ENCODE measurements around the gene ZNF213.
"Not testable (repeated sequence)": the region's sequence is repeated elsewhere in the genome, so short reads cannot be mapped to it uniquely, and the experiment has no call there.

The ZNF213 gene

GRCh38 chr16:3137267-3137666 lies 2.4 kb downstream of the ZNF213 start:
- H3K27me3 ChIP-seq (ENCODE audit: insufficient read depth, low read length), result no peaks in the 10 kb centered on the region
- H3K27ac ChIP-seq (ENCODE audit: low read depth, low read length), result no peak overlapping the region
- H3K9ac ChIP-seq (ENCODE audit: low read depth, low read length), result no peak overlapping the region
- H3K4me3 ChIP-seq (ENCODE audit: low read length), result no peak overlapping the region
- 97% methylated on average over 13 of the region's 13 CpGs for WGBS
- H3K36me3 ChIP-seq (ENCODE audit: insufficient read depth, low read length), result peaks cover 20% of the 10 kb centered on the region
- no peaks in the 10 kb centered on the region for H3K4me1 ChIP-seq (ENCODE audit: insufficient read depth, low read length)
- no peaks in the 10 kb centered on the region for H3K9me3 ChIP-seq (ENCODE audit: insufficient read depth, low read depth, low read length)

GRCh38 chr16:3138342-3138741 lies 3.5 kb downstream of the ZNF213 start:
- 93% methylated on average over 21 of the region's 21 CpGs for WGBS
- Histone ChIP-seq H3K27me3 (ENCODE audit: insufficient read depth, low read length) (no peaks in the 10 kb centered on the region), H3K9me3 (ENCODE audit: insufficient read depth, low read depth, low read length) (no peaks in the 10 kb centered on the region), H3K9ac (ENCODE audit: low read depth, low read length) (no peak overlapping the region), H3K36me3 (ENCODE audit: insufficient read depth, low read length) (peaks cover 21% of the 10 kb centered on the region), H3K4me1 (ENCODE audit: insufficient read depth, low read length) (no peaks in the 10 kb centered on the region), H3K4me3 (ENCODE audit: low read length) (no peak overlapping the region), H3K27ac (ENCODE audit: low read depth, low read length) (no peak overlapping the region)

GRCh38 chr16:3138823-3139426 lies 4.1 kb downstream of the ZNF213 start:
- Histone ChIP-seq H3K36me3 (ENCODE audit: insufficient read depth, low read length) (peaks cover 21% of the 10 kb centered on the region), H3K4me3 (ENCODE audit: low read length) (no peak overlapping the region), H3K9ac (ENCODE audit: low read depth, low read length) (no peak overlapping the region), H3K27me3 (ENCODE audit: insufficient read depth, low read length) (no peaks in the 10 kb centered on the region; the same call in 1 of the 2 replicates), H3K9me3 (ENCODE audit: insufficient read depth, low read depth, low read length) (no peaks in the 10 kb centered on the region), H3K27ac (ENCODE audit: low read depth, low read length) (no peak overlapping the region), H3K4me1 (ENCODE audit: insufficient read depth, low read length) (no peaks in the 10 kb centered on the region)
- WGBS, result 92% methylated on average over 14 of the region's 14 CpGs

DNA sequence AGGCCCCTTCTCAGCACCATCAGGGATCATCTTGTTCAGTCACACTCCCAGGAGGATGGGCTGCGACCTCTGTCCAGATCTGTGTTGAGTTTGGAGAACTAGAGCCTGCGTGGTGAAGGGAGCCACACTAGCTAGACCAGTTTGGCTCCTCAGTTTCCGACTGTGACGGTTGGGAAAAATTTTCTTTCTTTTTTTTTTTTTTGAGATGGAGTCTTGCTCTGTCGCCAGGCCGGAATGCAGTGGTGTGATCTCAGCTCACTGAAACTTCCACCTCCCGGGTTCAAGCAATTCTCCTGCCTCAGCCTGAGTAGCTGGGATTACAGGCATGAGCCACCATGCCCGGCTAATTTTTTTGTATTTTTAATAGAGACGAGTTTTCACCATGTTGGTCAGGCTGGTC lies 4.7 kb downstream of the ZNF213 start:
- not testable (repeated sequence) for H3K27me3 ChIP-seq (ENCODE audit: insufficient read depth, low read length); H3K9ac ChIP-seq (ENCODE audit: low read depth, low read length); H3K27ac ChIP-seq (ENCODE audit: low read depth, low read length); H3K4me1 ChIP-seq (ENCODE audit: insufficient read depth, low read length); H3K4me3 ChIP-seq (ENCODE audit: low read length); H3K9me3 ChIP-seq (ENCODE audit: insufficient read depth, low read depth, low read length)
- 95% methylated on average over 9 of the region's 9 CpGs for WGBS
- H3K36me3 ChIP-seq (ENCODE audit: insufficient read depth, low read length), result peaks cover 21% of the 10 kb centered on the region

DNA sequence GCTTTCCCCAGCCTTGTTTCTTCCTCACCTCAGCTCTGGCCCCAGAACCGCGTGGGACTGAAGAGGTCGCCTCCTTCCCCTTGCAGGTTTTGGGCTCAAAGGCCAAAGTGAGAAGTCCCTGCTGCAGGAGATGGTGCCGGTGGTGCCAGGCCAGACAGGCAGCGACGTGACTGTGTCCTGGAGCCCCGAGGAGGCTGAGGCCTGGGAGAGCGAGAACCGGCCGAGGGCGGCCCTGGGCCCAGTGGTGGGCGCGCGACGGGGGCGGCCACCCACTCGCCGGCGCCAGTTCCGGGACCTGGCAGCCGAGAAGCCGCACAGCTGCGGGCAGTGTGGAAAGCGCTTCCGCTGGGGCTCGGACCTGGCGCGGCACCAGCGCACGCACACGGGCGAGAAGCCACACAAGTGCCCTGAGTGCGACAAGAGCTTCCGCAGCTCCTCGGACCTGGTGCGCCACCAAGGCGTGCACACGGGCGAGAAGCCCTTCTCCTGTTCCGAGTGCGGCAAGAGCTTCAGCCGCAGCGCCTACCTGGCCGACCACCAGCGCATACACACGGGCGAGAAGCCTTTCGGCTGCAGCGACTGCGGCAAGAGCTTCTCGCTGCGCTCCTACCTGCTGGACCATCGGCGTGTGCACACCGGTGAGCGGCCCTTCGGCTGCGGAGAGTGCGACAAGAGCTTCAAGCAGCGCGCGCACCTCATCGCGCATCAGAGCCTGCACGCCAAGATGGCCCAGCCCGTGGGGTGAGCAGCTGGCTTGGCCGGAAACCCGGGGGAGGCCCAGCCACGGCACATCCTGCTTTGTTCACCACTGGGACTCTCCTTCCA lies 6.0 kb downstream of the ZNF213 start:
- Histone ChIP-seq H3K4me3 (ENCODE audit: low read length) (no peak overlapping the region), H3K27me3 (ENCODE audit: insufficient read depth, low read length) (no peaks in the 10 kb centered on the region; the same call in 1 of the 2 replicates), H3K27ac (ENCODE audit: low read depth, low read length) (no peak overlapping the region), H3K9me3 (ENCODE audit: insufficient read depth, low read depth, low read length) (no peaks in the 10 kb centered on the region), H3K9ac (ENCODE audit: low read depth, low read length) (no peak overlapping the region), H3K36me3 (ENCODE audit: insufficient read depth, low read length) (peaks cover 21% of the 10 kb centered on the region), H3K4me1 (ENCODE audit: insufficient read depth, low read length) (no peaks in the 10 kb centered on the region)
- WGBS, result 97% methylated on average over 69 of the region's 69 CpGs

DNA sequence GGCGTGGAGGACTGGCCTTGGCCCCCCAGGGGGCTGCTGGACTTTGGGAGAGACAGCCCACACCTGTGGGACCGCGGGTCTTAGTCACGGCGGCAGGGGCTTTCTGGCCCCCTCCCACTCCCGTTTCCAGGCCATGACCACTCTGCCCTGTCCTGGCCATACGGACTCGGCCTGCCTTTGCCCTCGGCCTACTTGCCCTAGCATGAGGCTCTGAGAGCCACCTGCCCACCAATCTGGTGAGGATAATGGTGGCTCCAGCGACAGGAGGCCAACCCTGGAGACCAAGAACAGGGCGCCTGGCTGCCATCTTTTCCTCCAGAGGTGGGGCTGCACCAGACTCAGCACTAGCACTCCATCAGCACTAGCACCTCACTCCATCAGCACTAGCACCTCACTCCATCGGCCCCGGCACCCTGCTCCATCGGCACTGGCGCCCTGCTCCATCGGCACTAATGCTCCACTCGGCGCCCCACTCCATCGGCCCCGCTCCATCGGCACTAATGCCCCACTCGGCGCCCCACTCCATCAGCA lies 7.0 kb downstream of the ZNF213 start:
- Histone ChIP-seq H3K36me3 (ENCODE audit: insufficient read depth, low read length) (peaks cover 21% of the 10 kb centered on the region), H3K4me1 (ENCODE audit: insufficient read depth, low read length) (no peaks in the 10 kb centered on the region), H3K9me3 (ENCODE audit: insufficient read depth, low read depth, low read length) (no peaks in the 10 kb centered on the region), H3K4me3 (ENCODE audit: low read length) (no peak overlapping the region), H3K27ac (ENCODE audit: low read depth, low read length) (no peak overlapping the region), H3K9ac (ENCODE audit: low read depth, low read length) (no peak overlapping the region), H3K27me3 (ENCODE audit: insufficient read depth, low read length) (no peaks in the 10 kb centered on the region; the same call in 1 of the 2 replicates)
- WGBS, result 95% methylated on average over 23 of the region's 23 CpGs

GRCh38 chr16:3142327-3142726 lies 7.5 kb downstream of the ZNF213 start:
- Histone ChIP-seq H3K27me3 (ENCODE audit: insufficient read depth, low read length) (peaks cover 1% of the 10 kb centered on the region), H3K9ac (ENCODE audit: low read depth, low read length) (no peak overlapping the region), H3K4me3 (ENCODE audit: low read length) (no peak overlapping the region), H3K9me3 (ENCODE audit: insufficient read depth, low read depth, low read length) (no peaks in the 10 kb centered on the region), H3K36me3 (ENCODE audit: insufficient read depth, low read length) (peaks cover 21% of the 10 kb centered on the region), H3K4me1 (ENCODE audit: insufficient read depth, low read length) (no peaks in the 10 kb centered on the region), H3K27ac (ENCODE audit: low read depth, low read length) (no peak overlapping the region)
- WGBS, result 95% methylated on average over 22 of the region's 22 CpGs

- no peak overlapping the region for H3K4me3 ChIP-seq (ENCODE audit: low read length)
- H3K27ac ChIP-seq (ENCODE audit: low read depth, low read length), result no peak overlapping the region
- H3K9me3 ChIP-seq (ENCODE audit: insufficient read depth, low read depth, low read length), result no peaks in the 10 kb centered on the region
- 94% methylated on average over 13 of the region's 13 CpGs for WGBS
- H3K36me3 ChIP-seq (ENCODE audit: insufficient read depth, low read length), result peaks cover 21% of the 10 kb centered on the region
- H3K4me1 ChIP-seq (ENCODE audit: insufficient read depth, low read length), result no peaks in the 10 kb centered on the region
- H3K27me3 ChIP-seq (ENCODE audit: insufficient read depth, low read length), result peaks cover 6% of the 10 kb centered on the region
- no peak overlapping the region for H3K9ac ChIP-seq (ENCODE audit: low read depth, low read length)
These were observed 7.9 kb downstream of the ZNF213 start for GRCh38 chr16:3142770-3143169.

GRCh38 chr16:3143189-3143588 lies 8.4 kb downstream of the ZNF213 start:
- no peak overlapping the region for H3K4me3 ChIP-seq (ENCODE audit: low read length)
- H3K9me3 ChIP-seq (ENCODE audit: insufficient read depth, low read depth, low read length), result no peaks in the 10 kb centered on the region
- H3K27me3 ChIP-seq (ENCODE audit: insufficient read depth, low read length), result peaks cover 10% of the 10 kb centered on the region
- no peak overlapping the region for H3K9ac ChIP-seq (ENCODE audit: low read depth, low read length)
- 93% methylated on average over 11 of the region's 11 CpGs for WGBS
- H3K27ac ChIP-seq (ENCODE audit: low read depth, low read length), result no peak overlapping the region
- H3K36me3 ChIP-seq (ENCODE audit: insufficient read depth, low read length), result peaks cover 21% of the 10 kb centered on the region
- no peaks in the 10 kb centered on the region for H3K4me1 ChIP-seq (ENCODE audit: insufficient read depth, low read length)

- Histone ChIP-seq H3K4me1 (ENCODE audit: insufficient read depth, low read length) (no peaks in the 10 kb centered on the region), H3K9ac (ENCODE audit: low read depth, low read length) (no peak overlapping the region), H3K36me3 (ENCODE audit: insufficient read depth, low read length) (peaks cover 21% of the 10 kb centered on the region), H3K9me3 (ENCODE audit: insufficient read depth, low read depth, low read length) (no peaks in the 10 kb centered on the region), H3K27ac (ENCODE audit: low read depth, low read length) (no peak overlapping the region), H3K4me3 (ENCODE audit: low read length) (no peak overlapping the region), H3K27me3 (ENCODE audit: insufficient read depth, low read length) (peaks cover 16% of the 10 kb centered on the region)
- WGBS, result 88% methylated on average over 23 of the region's 23 CpGs
These were observed 8.9 kb downstream of the ZNF213 start for GRCh38 chr16:3143598-3144320.
